Caki2 (cell line): ENCODE measurements around the gene MYLK4. TPM values are rescaled to one million over a fixed set of nuclear protein-coding genes. Genes with fewer than 3 reads are reported as not detected.

ENCODE experiments used
- DNase-seq: peaks from one replicate; pipeline ENCODE4 v3.0.0-alpha.2; 2015; ENCODE audit warnings: low read depth
- in situ Hi-C: cut with HindIII; loops from 2 replicates; pipeline ENCODE4 v1.10.0; 2016; ENCODE audit warnings: low sequenced_read_pairs, low pct_unique_long_range_greater_than_20kb, mixed read lengths
- total RNA-seq: library from RNA; depleted of rRNA; stranded (reverse); fragments of >200 nt; shearing (Covaris generic); gene quantifications from 2 replicates; pipeline ENCODE4 v1.2.3, GENCODE V29; 2014; ENCODE audit warnings: low replicate concordance

MYLK4 gene
- total RNA-seq, 1 experiment from 2014 or later: 0.57 TPM

DNA sequence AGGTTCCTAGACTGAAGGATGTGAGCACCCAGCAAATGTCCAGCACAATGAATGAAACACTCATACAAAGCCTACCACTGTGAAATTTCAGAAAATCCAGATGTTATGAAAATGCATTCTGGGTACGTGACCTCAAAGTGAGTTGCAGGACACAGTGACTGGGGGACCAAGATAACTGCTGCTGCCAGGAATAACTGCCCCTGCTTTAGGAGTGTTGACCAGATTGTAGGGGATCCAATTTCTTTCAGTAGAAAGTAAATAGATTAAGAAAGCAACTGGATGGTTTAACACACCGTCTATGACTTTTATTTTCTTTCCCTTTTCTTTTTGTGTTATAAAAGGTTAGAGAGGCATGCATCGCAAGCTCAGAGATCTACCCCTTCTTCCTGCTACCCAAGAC lies 29.5 kb downstream of the MYLK4 start:
- DNase-seq: no peak
- in situ Hi-C loops: no loop called here

GRCh38 chr6:2719093-2719455 lies 31.6 kb downstream of the MYLK4 start:
- no peak for DNase-seq
- in situ Hi-C loops: no loop called here

DNA sequence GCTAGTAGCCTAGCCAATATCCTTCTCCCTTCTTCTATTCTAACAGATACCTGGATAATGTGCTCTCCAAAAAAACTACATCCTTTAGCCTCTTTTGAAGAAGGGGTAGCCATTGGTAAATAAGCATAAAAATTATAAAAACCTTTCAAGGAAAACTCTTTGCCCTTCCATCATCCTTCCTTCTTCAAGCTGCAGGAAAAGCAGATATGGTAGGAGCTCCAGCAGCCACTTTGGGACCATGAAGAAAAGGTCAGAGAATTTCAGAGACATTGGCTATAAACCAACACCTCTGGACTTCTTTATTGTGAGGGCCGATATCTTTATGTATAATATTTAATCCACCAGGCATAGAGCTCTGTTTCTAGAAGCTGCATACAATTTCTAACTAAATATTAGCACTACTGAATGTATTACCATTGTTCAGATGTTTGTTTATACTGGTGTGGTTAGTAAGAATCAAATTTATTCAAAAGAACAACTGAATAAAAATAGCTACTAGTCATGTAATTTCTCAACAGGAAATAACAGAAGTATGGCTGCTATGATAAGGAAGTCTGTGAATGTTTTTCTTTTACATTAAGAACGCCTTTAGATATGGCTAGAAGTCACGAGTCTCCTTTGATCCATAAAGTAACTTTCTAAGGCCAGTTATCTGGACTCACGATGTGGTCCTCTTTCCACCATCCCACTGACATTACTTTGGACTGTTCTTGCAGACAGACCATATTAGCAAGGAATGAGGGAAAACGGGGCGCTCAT lies 32.2 kb downstream of the MYLK4 start:
- no peak for DNase-seq
- in situ Hi-C loops: no loop called here

DNA sequence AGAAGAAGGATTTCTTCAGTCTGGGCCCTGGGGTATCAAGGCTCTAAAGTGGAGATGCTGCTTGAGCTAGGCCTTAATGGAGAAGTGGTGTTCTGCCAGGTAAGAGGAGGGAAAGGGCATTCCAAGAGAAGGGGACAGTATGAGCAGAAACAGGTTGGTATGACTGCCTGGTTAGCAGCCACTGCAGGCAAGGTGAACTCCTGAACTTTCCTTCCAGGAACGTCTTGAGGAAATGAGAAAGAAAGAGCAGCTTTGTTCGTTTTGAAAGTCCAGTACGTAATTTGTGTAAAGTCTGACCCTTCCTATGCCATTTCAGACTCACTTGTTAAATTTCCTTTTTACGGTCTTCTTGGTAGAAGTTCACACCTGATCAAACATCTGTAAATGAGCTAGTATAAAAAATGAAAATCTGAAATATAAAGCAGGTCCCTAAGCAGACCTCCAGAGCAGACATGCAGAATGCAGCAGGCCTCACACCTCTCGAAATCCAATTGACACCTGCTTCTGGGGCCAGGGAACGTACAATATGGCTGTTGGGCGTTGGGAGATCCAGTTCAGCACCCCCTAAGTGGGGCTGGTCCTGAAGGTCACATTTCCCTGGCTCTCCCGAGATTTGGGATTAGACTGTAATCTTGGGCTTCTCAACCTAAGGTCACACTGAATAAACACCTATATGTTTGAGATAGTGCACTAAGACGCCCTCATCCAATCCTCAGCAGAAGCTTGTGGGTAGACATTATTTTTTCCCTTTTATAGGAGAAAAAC lies 33.6 kb downstream of the MYLK4 start:
- in situ Hi-C loops: no loop called here
- DNase-seq: no peak

DNA sequence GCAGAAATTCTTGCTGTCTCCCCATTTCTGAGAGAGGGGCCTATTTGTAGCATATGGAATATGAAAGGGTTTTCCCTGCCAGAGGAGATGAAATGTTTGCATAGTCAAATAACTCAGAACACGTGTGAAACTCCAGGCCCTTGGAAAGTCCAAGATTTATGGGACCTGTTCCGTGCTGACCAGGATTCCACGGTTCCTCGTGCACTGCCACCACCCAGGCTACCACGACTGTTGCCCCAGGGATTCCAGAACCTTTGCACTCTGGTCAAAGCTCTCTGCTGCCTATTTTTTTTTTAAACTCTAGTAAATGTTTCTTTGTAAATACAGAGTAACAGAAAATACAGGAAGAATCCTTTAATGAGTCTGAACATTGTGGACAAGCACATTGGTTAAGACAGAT lies 35.0 kb downstream of the MYLK4 start:
- in situ Hi-C loops: no loop called here
- no peak for DNase-seq

GRCh38 chr6:2714111-2714895 lies 36.4 kb downstream of the MYLK4 start:
- no peak for DNase-seq
- in situ Hi-C loops: no loop called here

DNA sequence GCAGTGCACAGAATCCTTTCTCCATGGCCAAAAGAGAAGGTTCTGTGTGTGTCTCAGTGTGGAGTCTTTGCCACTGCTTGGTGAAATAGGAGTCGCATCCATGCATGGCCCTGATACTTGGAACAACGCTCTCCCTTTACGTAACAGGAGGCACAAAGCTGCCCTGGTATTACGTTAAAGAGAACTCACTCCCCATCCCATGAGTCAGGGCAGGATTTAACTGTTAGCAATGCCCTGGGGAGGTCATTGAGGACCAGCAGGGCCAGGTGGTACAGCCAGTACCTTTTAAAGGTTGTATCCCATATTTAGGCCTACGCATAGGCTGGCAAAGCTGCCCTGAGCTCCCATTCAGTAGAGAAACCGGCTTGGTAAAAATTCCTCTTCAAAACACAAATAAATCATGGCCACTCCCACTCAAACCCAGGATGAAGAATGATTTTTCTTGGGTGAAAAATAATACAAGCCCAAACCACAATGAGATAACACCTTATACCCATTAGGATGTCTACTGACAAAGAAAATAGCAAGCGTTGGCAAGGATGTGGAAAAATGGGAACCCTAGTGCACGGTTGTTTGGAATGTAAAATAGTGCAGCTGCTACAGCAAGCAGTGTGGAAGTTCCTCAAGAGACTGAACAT lies 37.1 kb downstream of the MYLK4 start:
- no peak for DNase-seq
- in situ Hi-C loops: no loop called here

DNA sequence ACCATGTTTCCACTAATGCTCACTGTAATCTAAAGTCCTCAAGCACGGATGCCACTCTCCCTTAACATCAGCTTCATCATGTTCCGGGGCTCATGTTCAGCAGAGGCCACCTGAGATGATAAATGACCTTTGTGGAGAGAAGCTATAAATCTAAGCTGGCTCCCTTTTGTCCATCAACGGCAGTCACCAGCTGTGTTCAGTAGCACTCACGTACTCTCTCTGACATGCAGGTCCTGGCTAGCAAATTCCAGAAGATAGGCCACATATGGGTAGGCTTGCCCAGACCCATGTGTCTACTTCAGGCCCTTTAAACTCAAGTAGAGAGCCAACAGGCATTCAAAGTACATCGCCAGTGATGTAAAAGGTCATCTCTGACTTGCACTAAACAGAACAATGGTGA lies 38.6 kb downstream of the MYLK4 start:
- DNase-seq: no peak
- in situ Hi-C loops: no loop called here

GRCh38 chr6:2710412-2710811 lies 40.3 kb downstream of the MYLK4 start:
- DNase-seq: no peak
- in situ Hi-C loops: no loop called here

DNA sequence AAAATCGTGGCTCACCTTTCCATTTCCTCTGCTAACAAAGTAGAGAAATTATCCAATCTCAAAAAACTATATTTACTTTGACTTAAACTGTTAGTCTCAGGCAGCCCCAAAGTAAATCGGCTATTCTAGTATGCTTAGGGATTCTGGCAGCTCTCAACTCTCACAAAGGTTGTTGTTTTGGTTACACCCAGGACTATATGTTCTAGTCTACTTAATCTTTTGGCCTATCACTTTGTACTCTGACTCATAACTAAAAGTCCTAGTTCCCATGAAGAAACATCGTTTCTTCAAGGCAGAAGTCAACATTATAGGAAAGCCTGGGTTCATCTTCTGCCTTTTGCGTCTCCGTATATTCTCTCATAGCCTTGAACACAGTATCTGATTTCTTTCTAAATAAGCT lies 42.3 kb downstream of the MYLK4 start:
- in situ Hi-C loops: no loop called here

GRCh38 chr6:2706558-2706957 lies 44.2 kb downstream of the MYLK4 start:
- in situ Hi-C loops: no loop called here
- no peak for DNase-seq

More for the DNA sequence above, 42.3 kb downstream of the MYLK4 start:
- DNase-seq: no peak

DNA sequence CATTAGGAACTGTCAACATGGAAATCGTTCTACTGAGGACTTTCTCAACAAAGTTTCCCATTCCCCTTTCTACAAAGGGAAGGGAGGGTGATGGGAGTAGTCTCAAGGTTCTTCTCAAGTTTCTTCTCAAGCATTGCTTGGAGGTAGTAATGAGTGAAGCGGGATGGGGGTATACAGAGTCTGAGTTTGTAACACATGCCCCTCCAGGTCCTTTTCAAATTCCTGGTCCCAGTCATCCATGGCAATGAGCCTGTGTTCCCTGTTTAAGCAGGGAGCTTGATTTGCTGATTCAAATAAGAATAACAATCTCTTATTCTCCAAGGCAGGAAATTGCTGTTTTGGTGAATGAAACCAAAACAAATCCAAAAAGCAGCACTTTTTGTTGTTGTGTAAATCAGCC lies 45.5 kb downstream of the MYLK4 start:
- no peak for DNase-seq
- in situ Hi-C loops: no loop called here

- in situ Hi-C loops: no loop called here
Observed at GRCh38 chr6:2697291-2697690, 53.4 kb downstream of the MYLK4 start.

DNA sequence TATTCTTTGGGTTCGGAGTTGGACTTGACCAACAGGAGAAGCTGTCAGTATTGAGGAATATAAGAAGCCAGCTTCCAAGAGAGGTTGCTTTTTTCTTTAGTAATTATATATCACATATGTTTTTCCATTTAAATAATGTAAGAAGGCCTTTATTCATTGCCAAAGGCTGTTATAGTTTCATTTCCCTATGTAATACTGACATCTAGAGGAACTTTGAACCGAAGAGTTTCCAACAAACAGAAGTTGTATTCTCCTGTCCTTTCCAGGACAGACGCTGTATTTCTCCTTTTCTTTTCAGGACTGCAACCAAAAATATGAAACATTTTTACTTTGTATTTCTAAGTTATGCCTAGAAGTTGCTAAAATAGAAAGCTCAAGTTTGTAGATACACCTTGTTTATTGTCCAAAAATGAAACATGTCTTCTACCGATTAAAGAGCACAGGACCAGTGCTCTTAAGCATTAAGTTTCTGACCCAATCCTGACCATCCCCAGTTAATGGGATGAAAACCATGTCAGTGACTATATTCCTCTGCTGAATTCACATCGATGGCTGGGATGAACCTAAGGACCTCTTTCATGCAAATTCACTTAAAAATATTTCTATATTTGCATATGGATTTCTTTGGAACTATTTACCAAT lies 55.1 kb downstream of the MYLK4 start:
- peak; percentile 31 for DNase-seq
- in situ Hi-C loops: no loop called here

More at GRCh38 chr6:2697291-2697690, 53.4 kb downstream of the MYLK4 start:
- DNase-seq: no peak

GRCh38 chr6:2693231-2693630 lies 57.5 kb downstream of the MYLK4 start:
- in situ Hi-C loops: no loop called here
- DNase-seq: no peak

DNA sequence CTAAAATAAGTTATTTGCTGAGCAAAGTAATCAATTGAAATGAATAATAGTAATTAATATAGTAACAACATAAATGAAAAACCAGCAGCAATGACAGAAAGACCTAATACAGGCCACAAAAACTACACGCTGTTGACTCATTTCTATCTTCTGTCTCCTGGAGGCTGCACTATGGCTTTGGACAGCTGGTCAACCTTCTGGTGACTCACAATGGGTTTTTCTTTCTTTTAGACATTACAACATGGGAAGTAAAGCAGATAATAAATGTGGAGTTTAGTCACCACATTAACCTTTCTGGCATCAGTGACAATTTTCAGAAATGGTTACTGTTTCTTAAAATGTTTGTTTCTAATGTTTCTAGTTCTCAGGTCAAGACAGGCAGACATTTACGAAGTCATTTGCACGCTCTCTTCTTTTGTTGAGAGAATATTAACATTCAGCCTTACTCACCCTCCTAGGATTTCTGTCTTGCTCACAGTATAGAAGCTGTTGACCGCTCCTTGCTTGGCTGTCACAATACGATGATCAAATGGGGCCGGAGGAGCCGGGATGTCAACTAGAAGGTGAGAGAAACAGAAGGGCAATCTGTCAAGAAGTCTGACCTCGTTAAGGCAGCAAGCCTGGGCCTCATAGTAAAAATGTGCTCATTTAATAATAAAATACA lies 62.2 kb downstream of the MYLK4 start:
- DNase-seq: peak; percentile 85
- in situ Hi-C loops: no loop called here

DNA sequence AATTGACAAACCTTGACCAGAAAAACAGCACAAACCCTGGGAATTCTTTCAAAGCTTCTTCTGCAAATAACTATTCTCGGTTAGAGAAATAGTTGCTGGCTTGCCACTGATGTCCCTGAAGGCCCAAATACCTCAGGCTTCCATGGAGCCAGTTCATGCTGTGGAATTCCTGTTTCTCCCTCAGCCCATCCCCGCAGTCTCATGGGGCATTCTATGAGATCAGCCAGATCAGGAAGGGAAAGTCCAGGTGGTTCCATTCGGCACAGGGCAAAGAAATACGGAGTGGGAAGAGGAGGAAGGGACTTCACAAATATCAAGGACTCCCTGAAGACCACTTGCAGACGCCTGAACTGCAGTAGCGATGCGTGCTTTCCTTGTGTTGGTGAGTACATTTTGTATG lies 63.3 kb downstream of the MYLK4 start:
- in situ Hi-C loops: no loop called here

DNA sequence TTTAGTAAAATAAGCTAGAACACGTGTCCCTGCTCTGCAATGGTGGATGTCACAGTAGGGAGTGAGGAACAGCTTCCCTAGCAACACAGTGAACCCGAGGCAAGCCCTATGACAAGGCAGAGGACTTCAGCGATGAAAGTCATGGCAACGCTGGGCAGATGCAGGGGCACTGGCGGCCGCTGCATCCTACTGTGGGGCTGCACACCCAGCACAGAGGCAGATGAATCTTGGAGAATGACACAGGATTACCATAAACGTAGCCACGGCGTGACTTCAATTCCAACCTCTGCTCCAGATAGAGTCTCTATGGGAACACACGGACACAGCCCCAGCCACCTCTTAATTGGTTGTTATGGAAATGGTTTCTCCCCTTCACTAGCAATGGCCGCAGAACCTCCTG lies 64.2 kb downstream of the MYLK4 start:
- in situ Hi-C loops: no loop called here
- no peak for DNase-seq

More for the DNA sequence above, 63.3 kb downstream of the MYLK4 start:
- no peak for DNase-seq
